NCI-H2029 treated with DMSO at 0.1 percent for 48 hours (cell line): Measurements from ENCODE around the gene EEF1AKMT2.

Experiments used
- DNase-seq: peaks from one replicate; lab custom pipeline; 2025; lab: John Stamatoyannopoulos, UW

EEF1AKMT2 gene

GRCh38 chr10:124719213-124719851, 72.4 kb downstream of the EEF1AKMT2 start:
- no peak for DNase-seq

GRCh38 chr10:124717911-124718741, 73.6 kb downstream of the EEF1AKMT2 start:
- peak; percentile 23 for DNase-seq

GRCh38 chr10:124717041-124717757, 74.5 kb downstream of the EEF1AKMT2 start:
- DNase-seq: no peak

GRCh38 chr10:124716369-124716768, 75.3 kb downstream of the EEF1AKMT2 start:
- no peak for DNase-seq

- no peak for DNase-seq
Measured at GRCh38 chr10:124715439-124715838, 76.2 kb downstream of the EEF1AKMT2 start.

GRCh38 chr10:124713679-124714255, 77.9 kb downstream of the EEF1AKMT2 start:
- no peak for DNase-seq

GRCh38 chr10:124712704-124713407, 78.8 kb downstream of the EEF1AKMT2 start:
- DNase-seq: no peak

GRCh38 chr10:124711145-124711544, 80.5 kb downstream of the EEF1AKMT2 start:
- DNase-seq: no peak

GRCh38 chr10:124710266-124710881, 81.3 kb downstream of the EEF1AKMT2 start:
- DNase-seq: no peak

GRCh38 chr10:124709861-124710260, 81.8 kb downstream of the EEF1AKMT2 start:
- DNase-seq: no peak

- no peak for DNase-seq
Measured at GRCh38 chr10:124708922-124709520, 82.7 kb downstream of the EEF1AKMT2 start.

GRCh38 chr10:124708246-124708779, 83.4 kb downstream of the EEF1AKMT2 start:
- DNase-seq: no peak
